ENCODE results near the gene KCNQ5. TPM values are rescaled to one million over a fixed set of nuclear protein-coding genes. Genes with fewer than 3 reads are reported as not detected.

KCNQ5 gene
- total RNA-seq, 1 experiment from 2014 or later = 0.07 TPM

DNA sequence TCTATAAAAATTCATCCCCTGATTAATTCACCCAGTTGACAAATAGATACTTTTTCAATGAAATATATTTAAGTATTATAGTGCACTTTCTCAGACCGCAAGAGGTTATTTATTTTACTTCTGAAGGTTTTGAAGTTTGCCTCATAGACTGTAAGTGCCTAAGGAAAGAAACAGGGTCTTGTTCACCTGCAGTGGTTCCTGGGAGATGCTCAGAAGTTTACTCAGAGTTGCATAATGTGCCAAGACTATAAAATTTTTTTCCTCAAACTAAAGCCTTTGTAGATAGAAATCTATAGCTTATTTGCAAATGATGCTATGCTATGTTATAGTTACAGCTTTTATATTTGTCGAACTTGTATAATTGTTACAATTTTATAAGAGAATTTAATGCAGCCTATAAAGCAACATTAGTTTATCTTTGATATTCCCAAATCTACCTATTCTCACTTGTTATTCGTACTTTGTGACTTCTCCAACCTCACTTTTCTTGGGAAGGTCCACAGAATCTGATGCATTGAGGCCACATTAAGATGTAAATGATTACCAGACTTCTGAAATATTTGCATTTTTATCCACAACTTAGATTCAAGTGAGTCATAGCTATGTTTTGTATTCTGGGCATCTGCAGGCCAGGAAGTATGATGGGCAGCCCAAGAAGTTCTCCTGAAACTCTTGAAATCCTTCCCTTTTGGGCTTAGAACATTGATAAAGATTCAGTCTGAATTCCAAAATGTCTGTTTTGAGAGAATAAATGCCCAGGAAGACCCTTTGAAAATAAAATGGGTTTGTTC is 35.7 kb downstream of the KCNQ5 start:
- no peaks in the 10 kb centered on the region for H4K20me1 ChIP-seq (ENCODE audit: control insufficient read depth, insufficient read depth, insufficient read length)
- no peak overlapping the region for H3K4me3 Mint-ChIP-seq

More for the DNA sequence above, 35.7 kb downstream of the KCNQ5 start:
- Histone ChIP-seq H3K14ac (ENCODE audit: insufficient read depth, low read length) (no peak overlapping the region), H2BK15ac (ENCODE audit: low read depth, low read length) (no peak overlapping the region), H3K23me2 (ENCODE audit: insufficient read length, low read depth, low read length, poor library complexity, severe bottlenecking) (no peaks in the 10 kb centered on the region), H2BK12ac (ENCODE audit: insufficient read length, low read depth, low read length) (no peak overlapping the region), H3K79me2 (ENCODE audit: insufficient read depth, low read length) (no peaks in the 10 kb centered on the region), H3K79me1 (ENCODE audit: insufficient read depth, low read depth, low read length, poor library complexity, severe bottlenecking) (no peaks in the 10 kb centered on the region), H4K5ac (ENCODE audit: insufficient read length, low read depth, low read length) (no peak overlapping the region), H3K4ac (ENCODE audit: low read depth, low read length) (no peak overlapping the region), H2BK20ac (ENCODE audit: low read depth, low read length, poor library complexity, severe bottlenecking) (no peak overlapping the region), H3K9ac (ENCODE audit: extremely low read depth, insufficient read length, low read length) (no peak overlapping the region), H3K23ac (ENCODE audit: insufficient read length, low read depth, low read length) (no peak overlapping the region), H3K4me2 (ENCODE audit: insufficient read depth, insufficient read length, low read length) (no peak overlapping the region), H3T11ph (ENCODE audit: low read length) (no peak overlapping the region), H2AFZ (ENCODE audit: low read length) (no peak overlapping the region), H2AK5ac (ENCODE audit: insufficient read length, low read length) (no peak overlapping the region), H3K27ac (ENCODE audit: insufficient read length, low read depth, low read length) (no peak overlapping the region), H2BK5ac (ENCODE audit: insufficient read length, low read length) (no peak overlapping the region), H3K9me3 (ENCODE audit: control insufficient read depth, low read depth, low read length) (no peaks in the 10 kb centered on the region), H3K18ac (ENCODE audit: insufficient read length, low read depth, low read length) (no peak overlapping the region), H3K56ac (ENCODE audit: insufficient read length, low read depth, low read length) (no peak overlapping the region), H3K4me1 (ENCODE audit: insufficient read depth, low read length) (no peaks in the 10 kb centered on the region), H4K91ac (ENCODE audit: insufficient read length, low read depth, low read length) (no peak overlapping the region), H4K8ac (replicated peaks; ENCODE audit: insufficient read length, low read depth, low read length) (no peak overlapping the region), H3K27me3 (ENCODE audit: insufficient read depth, low read length) (no peaks in the 10 kb centered on the region), H2BK120ac (ENCODE audit: low read depth, low read length, poor library complexity, severe bottlenecking) (no peak overlapping the region)
- H3K4me1 Mint-ChIP-seq = peaks cover under 1% of the 10 kb centered on the region in 2 experiments
- no peaks in the 10 kb centered on the region for H3K36me3 Mint-ChIP-seq (ENCODE audit: insufficient read depth in 1 of 3, low read depth in 3 of 3)
- no peaks in the 10 kb centered on the region for H3K9me3 Mint-ChIP-seq
- H3K27ac Mint-ChIP-seq = no peak overlapping the region
- no CpG with 5 or more reads among the region's 3 CpGs for WGBS (ENCODE audit: extremely low coverage, insufficient read length, low lambda C conversion rate)
- no peak for DNase-seq
- H3K27me3 Mint-ChIP-seq (ENCODE audit: low read depth) = no peaks in the 10 kb centered on the region
- TF ChIP-seq, protein P1, sequence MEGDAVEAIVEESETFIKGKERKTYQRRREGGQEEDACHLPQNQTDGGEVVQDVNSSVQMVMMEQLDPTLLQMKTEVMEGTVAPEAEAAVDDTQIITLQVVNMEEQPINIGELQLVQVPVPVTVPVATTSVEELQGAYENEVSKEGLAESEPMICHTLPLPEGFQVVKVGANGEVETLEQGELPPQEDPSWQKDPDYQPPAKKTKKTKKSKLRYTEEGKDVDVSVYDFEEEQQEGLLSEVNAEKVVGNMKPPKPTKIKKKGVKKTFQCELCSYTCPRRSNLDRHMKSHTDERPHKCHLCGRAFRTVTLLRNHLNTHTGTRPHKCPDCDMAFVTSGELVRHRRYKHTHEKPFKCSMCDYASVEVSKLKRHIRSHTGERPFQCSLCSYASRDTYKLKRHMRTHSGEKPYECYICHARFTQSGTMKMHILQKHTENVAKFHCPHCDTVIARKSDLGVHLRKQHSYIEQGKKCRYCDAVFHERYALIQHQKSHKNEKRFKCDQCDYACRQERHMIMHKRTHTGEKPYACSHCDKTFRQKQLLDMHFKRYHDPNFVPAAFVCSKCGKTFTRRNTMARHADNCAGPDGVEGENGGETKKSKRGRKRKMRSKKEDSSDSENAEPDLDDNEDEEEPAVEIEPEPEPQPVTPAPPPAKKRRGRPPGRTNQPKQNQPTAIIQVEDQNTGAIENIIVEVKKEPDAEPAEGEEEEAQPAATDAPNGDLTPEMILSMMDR (conservative IDR thresholded peaks at IDR 0.05) = no peak

Measured in H9 (cell line).